NT2/D1 (cell line): ENCODE results near the gene HAND2.

Experiments
- DNase-seq: peaks from one replicate; pipeline ENCODE4 v3.0.0-alpha.2; 2011; ENCODE audit warnings: low read depth, low spot score
- H3K27me3 ChIP-seq: 2 replicates; pipeline ENCODE4 v1.6.0; 2011; ENCODE audit warnings: mild to moderate bottlenecking; ENCODE audit not compliant: insufficient read length, insufficient read depth
- H3K36me3 ChIP-seq: 2 replicates; pipeline ENCODE4 v1.6.1; 2011; ENCODE audit warnings: mild to moderate bottlenecking, low read length, mixed read lengths; ENCODE audit not compliant: insufficient read depth, insufficient read length
- H3K4me1 ChIP-seq: 2 replicates; pipeline ENCODE4 v1.5.1; 2011; ENCODE audit not compliant: insufficient read depth, insufficient read length
- H3K4me3 ChIP-seq: 2 replicates; pipeline ENCODE4 v1.5.1; 2011; ENCODE audit warnings: low read depth; ENCODE audit not compliant: insufficient read length
- H3K9ac ChIP-seq: 2 replicates; pipeline ENCODE4 v1.6.0; 2011; ENCODE audit warnings: low read depth; ENCODE audit not compliant: insufficient read length
- H3K9me3 ChIP-seq: 2 replicates; pipeline ENCODE4 v1.5.1; 2011; ENCODE audit warnings: mild to moderate bottlenecking, low read length; ENCODE audit not compliant: insufficient read depth
- SUZ12 ChIP-seq: IDR thresholded peaks from 2 replicates; pipeline ENCODE4 v1.6.1; 2011; ENCODE audit not compliant: insufficient read length, insufficient read depth; ENCODE audit errors: extremely low read depth
- YY1 ChIP-seq: IDR thresholded peaks from 2 replicates; pipeline ENCODE4 v1.6.1; 2011; ENCODE audit not compliant: insufficient read length, insufficient read depth
- ZNF274 ChIP-seq: IDR thresholded peaks from 2 replicates; pipeline ENCODE4 v1.6.1; 2011; ENCODE audit warnings: mild to moderate bottlenecking, low read depth, low read length

HAND2 gene

GRCh38 chr4:173545440-173545839 is 15.4 kb upstream of the HAND2 start:
- Histone ChIP-seq H3K9me3 (no peaks in the 10 kb centered on the region), H3K4me3 (no peak overlapping the region), H3K36me3 (no peaks in the 10 kb centered on the region), H3K4me1 (no peaks in the 10 kb centered on the region), H3K9ac (no peak overlapping the region), H3K27me3 (peaks cover 19% of the 10 kb centered on the region)
- no peak for TF ChIP-seq YY1
- no peak for TF ChIP-seq SUZ12
- no peak for TF ChIP-seq ZNF274
- no peak for DNase-seq

DNA sequence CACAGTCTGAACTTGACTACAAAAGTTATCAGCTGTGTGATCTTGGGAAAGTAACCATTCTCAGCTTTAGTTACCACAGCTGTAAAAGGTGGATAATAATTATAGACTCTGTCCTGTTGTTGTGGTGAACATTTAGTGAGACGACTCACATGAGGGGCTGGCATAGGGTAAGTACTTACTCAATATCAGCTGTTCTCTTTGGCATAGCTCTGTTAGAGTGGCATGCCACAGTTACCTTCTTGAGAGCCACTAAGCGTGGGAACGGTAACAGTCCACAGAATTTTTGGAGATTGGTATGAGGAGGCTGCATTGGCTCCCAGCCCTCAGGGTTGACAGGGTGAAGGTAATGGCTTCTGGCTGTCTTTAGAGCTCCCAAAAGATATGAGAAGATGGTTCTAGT is 13.2 kb upstream of the HAND2 start:
- Histone ChIP-seq H3K36me3 (no peaks in the 10 kb centered on the region), H3K4me3 (no peak overlapping the region), H3K4me1 (no peaks in the 10 kb centered on the region), H3K27me3 (peaks cover 40% of the 10 kb centered on the region), H3K9me3 (no peaks in the 10 kb centered on the region), H3K9ac (no peak overlapping the region)
- no peak for TF ChIP-seq ZNF274
- DNase-seq = no peak

DNA sequence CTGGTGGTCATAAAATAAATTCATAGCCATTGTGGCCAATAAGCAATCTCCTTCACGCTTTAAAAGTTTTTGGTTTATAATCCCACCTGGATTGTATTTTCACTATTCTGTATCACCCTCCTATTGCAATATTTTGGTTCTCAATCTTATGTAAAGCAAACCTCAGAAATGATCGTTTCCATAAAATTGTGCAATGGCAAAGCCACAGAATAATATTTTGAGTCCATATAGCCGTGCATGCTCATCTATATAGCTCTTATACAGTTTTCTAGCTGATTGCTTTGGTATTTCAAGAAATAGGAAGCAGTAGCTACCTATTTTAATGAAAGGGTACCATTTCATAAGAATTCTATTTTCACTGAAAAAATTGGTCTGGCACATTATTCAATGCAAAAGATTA is 10.0 kb upstream of the HAND2 start:
- Histone ChIP-seq H3K9ac (no peak overlapping the region), H3K36me3 (no peaks in the 10 kb centered on the region), H3K4me3 (no peak overlapping the region), H3K9me3 (no peaks in the 10 kb centered on the region), H3K4me1 (no peaks in the 10 kb centered on the region), H3K27me3 (peaks cover 73% of the 10 kb centered on the region)
- no peak for TF ChIP-seq SUZ12
- no peak for TF ChIP-seq ZNF274
- TF ChIP-seq YY1 = no peak
- DNase-seq = no peak

DNA sequence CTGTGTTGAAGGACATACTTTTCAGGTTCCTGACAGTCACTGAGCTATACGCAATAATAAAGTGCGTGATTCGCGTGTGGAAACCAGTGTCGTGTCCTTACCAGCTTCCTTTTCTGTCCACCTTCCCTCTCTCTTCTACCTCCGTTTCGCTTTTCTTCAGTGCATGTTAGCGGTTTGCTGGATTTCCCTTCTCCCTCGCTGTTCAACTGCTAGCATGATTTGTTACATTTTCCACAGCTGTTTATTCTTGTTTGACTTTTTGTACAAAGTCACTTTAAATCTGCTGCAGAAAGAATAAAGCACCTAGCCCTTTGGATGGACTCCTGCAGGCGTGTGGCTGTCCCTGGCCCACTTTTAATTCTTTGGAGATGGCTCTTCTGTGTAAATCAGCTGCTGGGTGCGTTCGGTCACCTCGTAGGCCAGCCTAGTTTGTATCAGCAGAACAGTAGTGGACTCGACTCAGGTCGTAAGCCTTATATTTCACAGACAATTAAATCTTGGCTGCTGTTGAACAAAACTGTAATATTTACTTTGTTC is 8.9 kb upstream of the HAND2 start:
- H3K4me3 ChIP-seq = peak overlapping the region; percentile 42
- H3K36me3 ChIP-seq = no peaks in the 10 kb centered on the region
- no peaks in the 10 kb centered on the region for H3K4me1 ChIP-seq
- TF ChIP-seq SUZ12 = no peak
- no peak for TF ChIP-seq YY1
- no peak for TF ChIP-seq ZNF274
- H3K9ac ChIP-seq = no peak overlapping the region
- no peak for DNase-seq
- no peaks in the 10 kb centered on the region for H3K9me3 ChIP-seq
- H3K27me3 ChIP-seq = peaks cover 81% of the 10 kb centered on the region

- Histone ChIP-seq H3K36me3 (no peaks in the 10 kb centered on the region), H3K4me1 (no peaks in the 10 kb centered on the region), H3K9me3 (no peaks in the 10 kb centered on the region), H3K9ac (peak overlapping the region; percentile 32), H3K4me3 (peak overlapping the region; percentile 42), H3K27me3 (peaks cover 88% of the 10 kb centered on the region)
- TF ChIP-seq ZNF274 (no peak), SUZ12 (no peak), YY1 (no peak)
- no peak for DNase-seq
These were observed 8.3 kb upstream of the HAND2 start for GRCh38 chr4:173538148-173538908.

GRCh38 chr4:173537613-173538147 is 7.7 kb upstream of the HAND2 start:
- Histone ChIP-seq H3K36me3 (no peaks in the 10 kb centered on the region), H3K9me3 (no peaks in the 10 kb centered on the region), H3K9ac (no peak overlapping the region), H3K4me1 (no peaks in the 10 kb centered on the region), H3K4me3 (peak overlapping the region; percentile 42), H3K27me3 (peaks cover 94% of the 10 kb centered on the region)
- DNase-seq = no peak
- TF ChIP-seq YY1 (no peak), ZNF274 (no peak)

DNA sequence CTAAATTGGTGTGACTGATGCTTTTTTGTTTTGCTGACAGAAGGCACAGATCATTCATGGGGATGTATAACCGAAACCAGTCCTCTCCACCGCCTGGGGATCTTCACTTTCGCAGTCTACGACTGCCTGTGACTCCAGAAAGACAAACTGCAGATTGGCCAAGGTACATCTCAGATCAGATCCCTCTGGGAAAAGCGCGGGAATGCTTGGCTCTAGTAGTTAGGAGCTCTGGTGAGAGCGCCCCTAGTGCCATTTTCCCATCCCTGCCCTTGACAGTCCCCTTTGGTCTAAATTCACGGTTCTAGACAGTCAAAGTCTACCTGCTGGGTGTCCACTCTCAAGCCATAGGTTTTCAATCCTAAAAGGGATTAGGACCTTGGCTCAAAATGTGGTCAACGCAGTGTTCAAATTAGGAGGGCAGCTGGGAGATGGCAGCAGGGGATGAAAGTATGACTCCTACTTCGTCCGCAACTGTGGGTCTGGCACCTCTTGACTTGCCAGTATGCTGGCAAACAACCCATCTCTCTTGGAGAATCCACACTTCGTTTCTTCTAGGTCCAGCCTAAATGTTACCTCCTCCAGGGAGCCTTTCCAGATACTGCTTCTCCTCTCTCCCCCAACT is 6.9 kb upstream of the HAND2 start:
- H3K27me3 ChIP-seq = peaks cover 99% of the 10 kb centered on the region
- H3K4me1 ChIP-seq = no peaks in the 10 kb centered on the region
- no peak for TF ChIP-seq SUZ12
- TF ChIP-seq ZNF274 = no peak
- TF ChIP-seq YY1 = no peak
- H3K36me3 ChIP-seq = no peaks in the 10 kb centered on the region
- H3K4me3 ChIP-seq = no peak overlapping the region
- DNase-seq = no peak
- H3K9me3 ChIP-seq = no peaks in the 10 kb centered on the region
- no peak overlapping the region for H3K9ac ChIP-seq
